OCI-LY3 (cell line): ENCODE results near the gene ARPC5.

Experiments used
- EZH2phosphoT487 ChIP-seq: fragments of 200-600 bp; shearing (Covaris generic); IDR thresholded peaks from 2 replicates; pipeline ENCODE4 v1.6.1; 2018; ENCODE audit warnings: antibody characterized with exemption, mixed run types, low read depth
- TF ChIP-seq, protein P1 (sequence below): fragments of 200-600, 300-600 bp; sonication (generic); IDR thresholded peaks from 2 replicates; pipeline ENCODE4 v1.5.1; 2014; ENCODE audit warnings: antibody characterized with exemption, low read length, low read depth

DNA sequence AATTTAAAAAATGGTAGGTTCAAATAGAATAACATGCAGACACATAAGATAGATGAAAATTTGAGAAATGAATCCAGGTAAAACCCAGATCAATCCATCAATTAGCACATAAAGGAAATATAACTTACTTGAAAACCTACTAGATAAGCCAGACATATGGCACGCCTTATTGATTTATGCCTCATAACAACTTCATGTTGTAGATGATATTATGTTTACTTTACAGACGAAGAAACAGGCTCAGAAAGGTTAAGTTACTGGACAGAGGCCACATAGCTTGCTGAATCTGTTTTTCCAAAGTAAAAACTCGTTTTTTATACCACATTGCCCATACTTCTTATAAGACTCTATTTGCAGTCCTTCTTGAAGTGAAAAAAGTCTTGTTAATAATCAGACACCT is 23.2 kb downstream of the ARPC5 start:
- TF ChIP-seq, protein P1, sequence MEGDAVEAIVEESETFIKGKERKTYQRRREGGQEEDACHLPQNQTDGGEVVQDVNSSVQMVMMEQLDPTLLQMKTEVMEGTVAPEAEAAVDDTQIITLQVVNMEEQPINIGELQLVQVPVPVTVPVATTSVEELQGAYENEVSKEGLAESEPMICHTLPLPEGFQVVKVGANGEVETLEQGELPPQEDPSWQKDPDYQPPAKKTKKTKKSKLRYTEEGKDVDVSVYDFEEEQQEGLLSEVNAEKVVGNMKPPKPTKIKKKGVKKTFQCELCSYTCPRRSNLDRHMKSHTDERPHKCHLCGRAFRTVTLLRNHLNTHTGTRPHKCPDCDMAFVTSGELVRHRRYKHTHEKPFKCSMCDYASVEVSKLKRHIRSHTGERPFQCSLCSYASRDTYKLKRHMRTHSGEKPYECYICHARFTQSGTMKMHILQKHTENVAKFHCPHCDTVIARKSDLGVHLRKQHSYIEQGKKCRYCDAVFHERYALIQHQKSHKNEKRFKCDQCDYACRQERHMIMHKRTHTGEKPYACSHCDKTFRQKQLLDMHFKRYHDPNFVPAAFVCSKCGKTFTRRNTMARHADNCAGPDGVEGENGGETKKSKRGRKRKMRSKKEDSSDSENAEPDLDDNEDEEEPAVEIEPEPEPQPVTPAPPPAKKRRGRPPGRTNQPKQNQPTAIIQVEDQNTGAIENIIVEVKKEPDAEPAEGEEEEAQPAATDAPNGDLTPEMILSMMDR, result no peak
- TF ChIP-seq EZH2phosphoT487, result no peak
